ENCODE measurements around the gene MAP3K9. TPM values are rescaled to one million over a fixed set of nuclear protein-coding genes. Genes with fewer than 3 reads are reported as not detected.
"Not testable (repeated sequence)": the region's sequence is repeated elsewhere in the genome, so short reads cannot be mapped to it uniquely, and the experiment has no call there.

MAP3K9 gene
- total RNA-seq, 2 experiments from 2014 or later: 6.7 to 7.0 TPM

- CTCF ChIA-PET; H3K36me3 Mint-ChIP-seq (ENCODE audit: low read depth); H3K27ac Mint-ChIP-seq; POLR2A ChIA-PET; ATAC-seq; DNase-seq; H3K9me3 Mint-ChIP-seq (ENCODE audit: insufficient read depth); H3K4me1 Mint-ChIP-seq (ENCODE audit: low read depth); H3K27me3 Mint-ChIP-seq (ENCODE audit: low read depth); H3K4me3 Mint-ChIP-seq: not testable (repeated sequence)
Observed at GRCh38 chr14:70703621-70704168, 105.6 kb downstream of the MAP3K9 start.

- ATAC-seq (no peak), DNase-seq (no peak)
- POLR2A ChIA-PET: no interaction called here
- H3K27ac Mint-ChIP-seq: no peak overlapping the region
- H3K36me3 Mint-ChIP-seq (ENCODE audit: low read depth): no peaks in the 10 kb centered on the region
- peaks cover 7% of the 10 kb centered on the region for H3K27me3 Mint-ChIP-seq (ENCODE audit: low read depth)
- no peak overlapping the region for H3K4me3 Mint-ChIP-seq
- H3K9me3 Mint-ChIP-seq (ENCODE audit: insufficient read depth): no peaks in the 10 kb centered on the region
- peaks cover 1% of the 10 kb centered on the region for H3K4me1 Mint-ChIP-seq (ENCODE audit: low read depth)
- CTCF ChIA-PET: interaction anchor here (1.2 kb wide), 1 partner anchor 11 kb away, joined by 5 read pairs; no protein-coding TSS in a partner anchor
Observed at GRCh38 chr14:70702161-70702560, 107.2 kb downstream of the MAP3K9 start.

- no peaks in the 10 kb centered on the region for H3K9me3 Mint-ChIP-seq (ENCODE audit: insufficient read depth)
- peaks cover 7% of the 10 kb centered on the region for H3K27me3 Mint-ChIP-seq (ENCODE audit: low read depth)
- no peaks in the 10 kb centered on the region for H3K4me1 Mint-ChIP-seq (ENCODE audit: low read depth)
- H3K36me3 Mint-ChIP-seq (ENCODE audit: low read depth): no peaks in the 10 kb centered on the region
- ATAC-seq: no peak
- POLR2A ChIA-PET: interaction anchor here (0.6 kb wide), 1 partner anchor 172 kb away, joined by 3 read pairs; no protein-coding TSS in a partner anchor
- H3K27ac Mint-ChIP-seq: no peak overlapping the region
- no peak for DNase-seq
- H3K4me3 Mint-ChIP-seq: no peak overlapping the region
- CTCF ChIA-PET: interaction anchor here (1.2 kb wide), 1 partner anchor 12 kb away, joined by 5 read pairs; no protein-coding TSS in a partner anchor
Observed at GRCh38 chr14:70701610-70702009, 107.7 kb downstream of the MAP3K9 start.

- Mint-ChIP-seq H3K27ac (no peak overlapping the region), H3K27me3 (ENCODE audit: low read depth) (peaks cover 7% of the 10 kb centered on the region), H3K4me3 (no peak overlapping the region), H3K4me1 (ENCODE audit: low read depth) (no peaks in the 10 kb centered on the region), H3K9me3 (ENCODE audit: insufficient read depth) (no peaks in the 10 kb centered on the region), H3K36me3 (ENCODE audit: low read depth) (no peaks in the 10 kb centered on the region)
- ChIA-PET CTCF (interaction anchor here (1.2 to 1.4 kb wide), 2 partner anchors 11 to 78 kb away, joined by 3 to 4 read pairs; no protein-coding TSS in a partner anchor), POLR2A (interaction anchor here (0.6 kb wide), 1 partner anchor 172 kb away, joined by 3 read pairs; no protein-coding TSS in a partner anchor)
- DNase-seq (no peak), ATAC-seq (no peak)
Observed at GRCh38 chr14:70700955-70701585, 108.2 kb downstream of the MAP3K9 start.

GRCh38 chr14:70699646-70700045 is 109.7 kb downstream of the MAP3K9 start:
- H3K36me3 Mint-ChIP-seq (ENCODE audit: low read depth): no peaks in the 10 kb centered on the region
- no peaks in the 10 kb centered on the region for H3K9me3 Mint-ChIP-seq (ENCODE audit: insufficient read depth)
- POLR2A ChIA-PET: no interaction called here
- no peaks in the 10 kb centered on the region for H3K27me3 Mint-ChIP-seq (ENCODE audit: low read depth)
- ATAC-seq (no peak), DNase-seq (no peak)
- CTCF ChIA-PET: interaction anchor here (1.4 kb wide), 1 partner anchor 77 kb away, joined by 4 read pairs; no protein-coding TSS in a partner anchor
- H3K27ac Mint-ChIP-seq: no peak overlapping the region
- no peak overlapping the region for H3K4me3 Mint-ChIP-seq
- no peaks in the 10 kb centered on the region for H3K4me1 Mint-ChIP-seq (ENCODE audit: low read depth)

- no peaks in the 10 kb centered on the region for H3K36me3 Mint-ChIP-seq (ENCODE audit: low read depth)
- ChIA-PET POLR2A (no interaction called here), CTCF (no interaction called here)
- ATAC-seq (no peak), DNase-seq (no peak)
- no peak overlapping the region for H3K4me3 Mint-ChIP-seq
- H3K9me3 Mint-ChIP-seq (ENCODE audit: insufficient read depth): no peaks in the 10 kb centered on the region
- no peak overlapping the region for H3K27ac Mint-ChIP-seq
- no peaks in the 10 kb centered on the region for H3K27me3 Mint-ChIP-seq (ENCODE audit: low read depth)
- H3K4me1 Mint-ChIP-seq (ENCODE audit: low read depth): no peaks in the 10 kb centered on the region
Observed at GRCh38 chr14:70698288-70698687, 111.0 kb downstream of the MAP3K9 start.

- CTCF ChIA-PET: no interaction called here
- POLR2A ChIA-PET: no interaction called here
- H3K9me3 Mint-ChIP-seq (ENCODE audit: insufficient read depth): no peaks in the 10 kb centered on the region
Observed at GRCh38 chr14:70697701-70698100, 111.6 kb downstream of the MAP3K9 start.

GRCh38 chr14:70696026-70696425 is 113.3 kb downstream of the MAP3K9 start:
- Mint-ChIP-seq H3K27ac (no peak overlapping the region), H3K9me3 (ENCODE audit: insufficient read depth) (no peaks in the 10 kb centered on the region), H3K36me3 (ENCODE audit: low read depth) (no peaks in the 10 kb centered on the region), H3K27me3 (ENCODE audit: low read depth) (no peaks in the 10 kb centered on the region), H3K4me1 (ENCODE audit: low read depth) (no peaks in the 10 kb centered on the region), H3K4me3 (no peak overlapping the region)
- no peak for DNase-seq
- ATAC-seq: no peak
- ChIA-PET CTCF (interaction anchor here (1.7 kb wide), 1 partner anchor 18 kb away, joined by 7 read pairs; no protein-coding TSS in a partner anchor), POLR2A (no interaction called here)

More at GRCh38 chr14:70697701-70698100, 111.6 kb downstream of the MAP3K9 start:
- Mint-ChIP-seq H3K4me3 (no peak overlapping the region), H3K27me3 (ENCODE audit: low read depth) (no peaks in the 10 kb centered on the region), H3K4me1 (ENCODE audit: low read depth) (no peaks in the 10 kb centered on the region), H3K27ac (no peak overlapping the region), H3K36me3 (ENCODE audit: low read depth) (no peaks in the 10 kb centered on the region)
- DNase-seq: no peak
- ATAC-seq: no peak

GRCh38 chr14:70692210-70692609 is 117.1 kb downstream of the MAP3K9 start:
- Mint-ChIP-seq H3K27me3 (ENCODE audit: low read depth) (no peaks in the 10 kb centered on the region), H3K27ac (no peak overlapping the region), H3K9me3 (ENCODE audit: insufficient read depth) (no peaks in the 10 kb centered on the region), H3K4me1 (ENCODE audit: low read depth) (no peaks in the 10 kb centered on the region), H3K4me3 (no peak overlapping the region), H3K36me3 (ENCODE audit: low read depth) (no peaks in the 10 kb centered on the region)
- ATAC-seq (no peak), DNase-seq (no peak)
- POLR2A ChIA-PET: no interaction called here
- CTCF ChIA-PET: no interaction called here

- ATAC-seq: no peak
- POLR2A ChIA-PET: no interaction called here
- Mint-ChIP-seq H3K27me3 (ENCODE audit: low read depth) (no peaks in the 10 kb centered on the region), H3K36me3 (ENCODE audit: low read depth) (no peaks in the 10 kb centered on the region), H3K4me1 (ENCODE audit: low read depth) (no peaks in the 10 kb centered on the region), H3K4me3 (no peak overlapping the region), H3K27ac (no peak overlapping the region), H3K9me3 (ENCODE audit: insufficient read depth) (no peaks in the 10 kb centered on the region)
- CTCF ChIA-PET: no interaction called here
- DNase-seq: no peak
Observed at GRCh38 chr14:70685474-70686197, 123.7 kb downstream of the MAP3K9 start.

GRCh38 chr14:70683983-70684382 is 125.3 kb downstream of the MAP3K9 start:
- CTCF ChIA-PET: interaction anchor here (0.8 kb wide), 1 partner anchor 29 kb away, joined by 3 read pairs; no protein-coding TSS in a partner anchor
- H3K9me3 Mint-ChIP-seq (ENCODE audit: insufficient read depth): no peaks in the 10 kb centered on the region
- POLR2A ChIA-PET: no interaction called here
- no peak overlapping the region for H3K27ac Mint-ChIP-seq
- H3K4me1 Mint-ChIP-seq (ENCODE audit: low read depth): no peaks in the 10 kb centered on the region
- no peak overlapping the region for H3K4me3 Mint-ChIP-seq
- no peaks in the 10 kb centered on the region for H3K27me3 Mint-ChIP-seq (ENCODE audit: low read depth)
- no peaks in the 10 kb centered on the region for H3K36me3 Mint-ChIP-seq (ENCODE audit: low read depth)
- DNase-seq (no peak), ATAC-seq (no peak)

- no peak overlapping the region for H3K27ac Mint-ChIP-seq
- no peaks in the 10 kb centered on the region for H3K4me1 Mint-ChIP-seq (ENCODE audit: low read depth)
- CTCF ChIA-PET: no interaction called here
- POLR2A ChIA-PET: no interaction called here
- peaks cover 3% of the 10 kb centered on the region for H3K36me3 Mint-ChIP-seq (ENCODE audit: low read depth)
- H3K27me3 Mint-ChIP-seq (ENCODE audit: low read depth): no peaks in the 10 kb centered on the region
- ATAC-seq (no peak), DNase-seq (no peak)
- no peaks in the 10 kb centered on the region for H3K9me3 Mint-ChIP-seq (ENCODE audit: insufficient read depth)
- no peak overlapping the region for H3K4me3 Mint-ChIP-seq
Observed at GRCh38 chr14:70680748-70681147, 128.6 kb downstream of the MAP3K9 start.
